ENCODE results near the gene NAIF1.

- TF ChIP-seq CTCF (IDR thresholded peaks at IDR 0.05; ENCODE audit: extremely low read depth in 1 of 2, insufficient read depth in 1 of 2, low read depth in 1 of 2, low read length in 2 of 2): no peak
- no peak for TF ChIP-seq POLR2A (IDR thresholded peaks at IDR 0.05; ENCODE audit: low read depth, low read length)
- no peak for TF ChIP-seq POLR2AphosphoS5 (IDR thresholded peaks at IDR 0.05; ENCODE audit: insufficient read depth, low read depth, low read length)
- TF ChIP-seq EZH2 (IDR thresholded peaks at IDR 0.05; ENCODE audit: borderline replicate concordance, low read depth, low read length, severe bottlenecking): no peak
- no peak for TF ChIP-seq FOS (IDR thresholded peaks at IDR 0.05; ENCODE audit: borderline replicate concordance, insufficient read depth, low read length)
These were observed 13.0 kb downstream of the NAIF1 start for GRCh38 chr9:128054087-128054486.

Data from endothelial cell of umbilical vein (primary cell).